Measurements from ENCODE around the gene APOBEC3G.
A peak's percentile ranks its signal among the peaks of the same experiment; 100 is the strongest.
"Not testable (repeated sequence)": the region's sequence is repeated elsewhere in the genome, so short reads cannot be mapped to it uniquely, and the experiment has no call there.

- TF ChIP-seq POLR2A (IDR thresholded peaks at IDR 0.05) = peak in 1 of 2 donors; percentile 37
- TF ChIP-seq CTCF (IDR thresholded peaks at IDR 0.05) = not testable (repeated sequence)
These were observed at the start of gene APOBEC3G for GRCh38 chr22:39077026-39077840.

All from thyroid gland (tissue), 4 donors.